ENCODE measurements around the gene ZFP36. TPM values are rescaled to one million over a fixed set of nuclear protein-coding genes. Genes with fewer than 3 reads are reported as not detected.

ZFP36 gene
- total RNA-seq, 1 donor from 2014 or later: 32.0 TPM

DNA sequence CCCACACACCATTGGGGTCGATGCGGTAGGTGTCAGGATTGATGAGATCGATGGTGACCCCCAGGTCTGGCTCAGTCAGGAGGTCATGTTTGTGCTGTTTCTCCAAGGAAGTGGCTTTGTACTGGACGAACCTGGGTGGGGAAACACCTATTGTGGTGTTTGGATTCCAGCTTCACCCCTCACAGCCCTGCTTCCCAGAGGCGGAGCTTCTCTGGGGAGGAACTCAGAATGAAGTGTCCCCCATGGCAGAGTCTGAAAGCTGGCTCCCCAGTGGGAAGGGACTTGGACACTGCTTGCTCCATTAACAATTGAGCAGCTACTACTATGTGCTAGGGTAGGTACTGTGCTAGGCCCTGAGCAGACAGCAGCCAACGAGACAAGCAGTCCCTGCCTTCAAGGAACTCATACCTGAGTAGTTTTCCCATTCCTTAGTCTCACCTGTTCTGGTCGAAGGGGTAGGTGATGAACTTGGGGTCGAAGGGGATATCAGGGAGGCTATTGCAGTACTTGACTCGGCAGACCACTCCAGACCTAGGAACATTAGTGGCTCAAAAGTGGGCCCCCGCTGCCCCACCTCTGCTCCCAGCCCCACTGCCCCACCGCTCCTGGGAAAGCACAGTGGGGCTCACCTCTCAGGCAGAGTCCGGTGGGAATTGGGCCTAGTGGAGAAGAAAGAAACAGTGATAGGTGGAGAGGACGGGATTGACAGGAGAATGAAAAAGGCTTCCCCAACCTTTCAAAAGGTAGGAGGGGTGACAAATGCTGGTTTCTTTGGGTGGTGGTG is 16.8 kb upstream of the ZFP36 start:
- Mint-ChIP-seq H3K4me1 (ENCODE audit: low read depth) (peaks cover 31% of the 10 kb centered on the region), H3K4me3 (peak overlapping the region; percentile 98)
- intact Hi-C loops (cut with micrococcal nuclease): loop anchor here (2.0 to 5.0 kb wide), 4 partner anchors 41 to 582 kb away; partner anchors contain the start of genes PSMC4 and SUPT5H

DNA sequence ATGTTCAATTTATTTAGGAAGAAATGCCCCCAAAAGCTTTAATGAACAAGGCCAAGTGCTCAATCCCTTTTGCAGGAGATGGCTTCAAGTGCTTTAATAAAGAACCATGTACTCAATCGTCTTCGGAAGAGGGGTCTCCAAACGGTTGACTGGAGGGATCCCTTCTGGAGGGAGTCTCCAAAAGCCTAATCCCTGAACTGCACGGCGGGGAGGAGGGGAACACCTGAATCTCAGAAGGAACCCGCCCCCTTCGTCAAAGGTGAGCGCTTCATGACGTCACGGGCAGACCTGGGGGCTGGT is 16.2 kb upstream of the ZFP36 start:
- Mint-ChIP-seq H3K4me1 (ENCODE audit: low read depth) (peaks cover 31% of the 10 kb centered on the region), H3K27me3 (ENCODE audit: insufficient read depth) (no peaks in the 10 kb centered on the region), H3K27ac (peak overlapping the region; percentile 93), H3K4me3 (peak overlapping the region; percentile 98), H3K9me3 (no peaks in the 10 kb centered on the region), H3K36me3 (ENCODE audit: low read depth) (peaks cover 47% of the 10 kb centered on the region)
- intact Hi-C loops (cut with micrococcal nuclease): loop anchor here (2.0 to 5.0 kb wide), 4 partner anchors 40 to 582 kb away; partner anchors contain the start of genes PSMC4 and SUPT5H
- no peak for DNase-seq (ENCODE audit: low spot score)

More for the DNA sequence above, 16.8 kb upstream of the ZFP36 start:
- H3K9me3 Mint-ChIP-seq: no peaks in the 10 kb centered on the region
- peaks cover 46% of the 10 kb centered on the region for H3K36me3 Mint-ChIP-seq (ENCODE audit: low read depth)
- DNase-seq (ENCODE audit: low spot score): no peak
- peak overlapping the region; percentile 93 for H3K27ac Mint-ChIP-seq
- H3K27me3 Mint-ChIP-seq (ENCODE audit: insufficient read depth): no peaks in the 10 kb centered on the region

DNA sequence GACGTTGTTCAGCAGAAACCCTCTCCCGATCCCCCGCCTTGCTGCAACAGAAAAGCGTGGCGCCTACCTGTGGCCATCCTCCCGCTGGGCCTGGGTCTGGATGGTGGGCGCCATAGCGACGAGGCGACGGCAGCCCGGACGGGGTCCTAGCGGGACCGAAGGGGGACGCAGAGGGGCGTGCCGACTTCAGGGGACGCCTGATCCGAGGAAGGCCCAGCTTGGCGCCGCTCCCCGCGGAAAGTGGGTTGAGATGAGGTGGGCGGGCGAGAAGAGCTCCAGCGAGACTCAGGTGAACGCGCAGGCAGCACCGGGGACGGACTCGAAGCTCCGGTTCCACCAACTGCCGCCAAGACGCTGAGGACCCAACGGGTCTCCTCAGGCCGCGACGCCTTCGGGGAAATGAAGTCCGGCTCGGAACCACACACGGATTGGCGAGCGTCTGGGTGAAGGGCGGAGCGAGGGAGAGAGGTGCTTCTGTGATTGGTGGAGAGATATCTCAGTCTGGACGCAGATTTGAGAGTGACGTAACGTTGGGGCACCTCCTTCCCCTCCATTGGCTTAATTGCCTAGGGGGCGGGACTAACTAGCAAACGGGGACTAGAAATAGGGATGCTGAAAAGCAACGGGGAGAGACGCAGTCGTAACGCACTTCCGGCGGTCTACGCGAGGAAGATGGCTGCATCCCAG is 15.8 kb upstream of the ZFP36 start, which contains the start of the genes MED29 and PAF1:
MED29 (plus strand) TSS at position 628 of the 687 bp plus-strand sequence; CDS start at position 673, 45 bp downstream.
PAF1 (minus strand) TSS at position 356 of the 687 bp plus-strand sequence; CDS start at position 114, 242 bp downstream.
- Mint-ChIP-seq H3K4me3 (peak within 1 kb of the TSS; percentile 98), H3K36me3 (ENCODE audit: low read depth) (peaks cover 45% of the 10 kb centered on the region), H3K4me1 (ENCODE audit: low read depth) (peaks cover 31% of the 10 kb centered on the region), H3K9me3 (no peaks in the 10 kb centered on the region), H3K27ac (peak within 1 kb of the TSS; percentile 93), H3K27me3 (ENCODE audit: insufficient read depth) (no peaks in the 10 kb centered on the region)
- intact Hi-C loops (cut with micrococcal nuclease): loop anchor here (1.0 to 5.0 kb wide), 9 partner anchors 11 to 581 kb away; partner anchors contain the start of genes PLEKHG2, PSMC4 and SUPT5H
- DNase-seq (ENCODE audit: low spot score): peak; percentile 95

DNA sequence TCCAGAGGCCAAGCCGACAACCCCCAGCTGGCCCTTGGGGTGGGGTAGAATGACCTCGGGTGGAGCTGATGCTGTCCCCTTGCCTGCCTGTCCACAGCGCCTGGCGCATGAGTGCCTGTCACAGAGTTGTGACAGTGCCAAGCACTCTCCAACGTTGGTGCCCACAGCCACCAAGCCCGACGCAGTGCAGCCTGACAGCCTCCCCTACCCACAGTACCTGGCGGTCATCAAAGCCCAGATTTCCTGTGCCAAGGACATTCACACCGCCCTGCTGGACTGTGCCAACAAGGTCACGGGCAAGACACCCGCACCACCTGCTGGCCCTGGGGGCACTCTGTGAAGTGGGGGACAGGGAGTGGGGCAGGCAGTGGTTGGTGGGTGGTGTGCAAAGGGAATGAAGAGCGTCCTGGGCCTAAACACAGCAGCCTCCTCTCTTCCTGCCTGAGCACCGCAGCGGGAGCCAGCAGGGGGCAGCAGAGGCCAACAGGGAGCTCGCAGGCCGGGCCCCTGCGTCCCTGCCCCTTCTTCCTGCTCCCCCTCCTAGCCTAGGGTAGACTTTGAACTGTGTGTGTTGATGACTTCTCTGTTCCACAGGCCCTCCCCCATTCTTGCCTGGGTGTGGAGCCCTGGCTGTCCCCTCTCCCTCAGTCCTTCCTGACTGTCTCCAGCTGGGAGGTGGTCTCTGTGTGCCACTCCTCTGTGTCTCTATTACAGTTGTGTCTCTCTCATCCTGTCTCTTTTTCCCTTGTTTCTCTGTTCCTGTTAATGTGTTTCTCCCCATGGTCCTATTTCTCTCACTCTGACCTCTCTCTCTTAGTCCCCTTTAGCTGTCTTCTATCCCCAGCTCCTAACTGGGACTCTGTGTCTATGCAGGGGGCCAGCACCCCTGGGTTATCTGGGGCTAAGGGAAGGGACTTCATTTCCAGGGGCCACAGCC is 9.0 kb upstream of the ZFP36 start:
- Mint-ChIP-seq H3K36me3 (ENCODE audit: low read depth) (peaks cover 19% of the 10 kb centered on the region), H3K4me1 (ENCODE audit: low read depth) (peaks cover 58% of the 10 kb centered on the region)
- DNase-seq (ENCODE audit: low spot score): peak; percentile 88

DNA sequence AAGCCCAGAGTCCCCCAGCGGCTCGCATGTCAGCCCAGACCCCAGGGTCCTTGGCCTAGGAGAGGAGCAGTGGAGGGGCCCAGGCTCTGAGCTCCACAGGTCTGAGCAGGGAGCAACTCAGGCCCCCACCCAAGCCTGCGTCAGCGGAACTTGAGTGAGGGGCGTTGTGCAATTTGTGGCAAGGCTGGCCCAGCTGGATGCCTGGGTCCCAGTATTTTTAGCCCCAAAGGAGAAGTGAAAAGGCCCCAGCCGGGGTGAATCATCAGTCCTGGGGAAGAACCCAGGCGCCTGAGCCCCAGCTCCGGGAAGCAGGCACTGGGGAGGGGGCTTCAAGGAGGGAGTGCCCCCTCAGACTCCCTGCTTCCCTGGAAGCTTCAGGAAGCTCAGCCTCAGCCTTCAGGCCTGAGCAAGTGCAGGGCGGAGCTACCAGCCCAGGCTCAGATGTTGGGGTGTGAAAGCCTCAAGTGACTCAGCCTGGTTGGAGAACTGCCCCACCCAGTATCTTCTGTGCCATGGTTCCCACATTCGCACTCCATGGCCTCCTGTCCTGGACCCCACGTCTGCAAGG is 8.3 kb upstream of the ZFP36 start:
- DNase-seq (ENCODE audit: low spot score): no peak
- intact Hi-C loops (cut with micrococcal nuclease): loop anchor here (5.0 kb wide), 1 partner anchor 274 kb away; no protein-coding TSS in a partner anchor
- Mint-ChIP-seq H3K4me1 (ENCODE audit: low read depth) (peaks cover 59% of the 10 kb centered on the region), H3K9me3 (no peaks in the 10 kb centered on the region), H3K27me3 (ENCODE audit: insufficient read depth) (no peaks in the 10 kb centered on the region), H3K36me3 (ENCODE audit: low read depth) (peaks cover 18% of the 10 kb centered on the region), H3K27ac (peak overlapping the region; percentile 67), H3K4me3 (no peak overlapping the region)

More for the DNA sequence above, 9.0 kb upstream of the ZFP36 start:
- intact Hi-C loops (cut with micrococcal nuclease): loop anchor here (1.0 to 5.0 kb wide), 4 partner anchors 14 to 275 kb away; partner anchors contain the start of gene EID2B
- Mint-ChIP-seq H3K27ac (peak overlapping the region; percentile 67), H3K4me3 (no peak overlapping the region), H3K27me3 (ENCODE audit: insufficient read depth) (no peaks in the 10 kb centered on the region), H3K9me3 (no peaks in the 10 kb centered on the region)

DNA sequence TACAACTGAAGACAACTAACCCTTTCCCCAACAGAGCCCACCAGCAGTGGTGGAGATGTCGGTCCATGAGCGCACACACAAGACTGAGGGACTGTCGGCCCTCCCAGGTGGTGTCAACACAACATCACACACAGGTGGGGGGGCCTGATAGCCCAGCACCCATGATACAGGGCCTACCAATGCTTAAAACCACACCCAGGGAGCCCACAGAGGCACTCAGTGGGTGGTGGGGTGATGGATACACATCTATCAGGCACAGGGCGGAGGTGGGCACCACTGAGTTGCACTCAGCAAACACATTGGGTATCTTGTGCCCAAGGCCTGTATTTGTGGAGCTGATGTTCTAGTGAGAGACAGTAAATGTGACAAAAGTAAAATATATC is 7.0 kb upstream of the ZFP36 start:
- peak overlapping the region; percentile 1 for H3K4me3 Mint-ChIP-seq
- H3K27me3 Mint-ChIP-seq (ENCODE audit: insufficient read depth): no peaks in the 10 kb centered on the region
- peak overlapping the region; percentile 76 for H3K27ac Mint-ChIP-seq
- intact Hi-C loops (cut with micrococcal nuclease): loop anchor here (5.0 kb wide), 1 partner anchor 273 kb away; no protein-coding TSS in a partner anchor
- DNase-seq (ENCODE audit: low spot score): no peak
- peaks cover 11% of the 10 kb centered on the region for H3K36me3 Mint-ChIP-seq (ENCODE audit: low read depth)
- peaks cover 61% of the 10 kb centered on the region for H3K4me1 Mint-ChIP-seq (ENCODE audit: low read depth)
- no peaks in the 10 kb centered on the region for H3K9me3 Mint-ChIP-seq

DNA sequence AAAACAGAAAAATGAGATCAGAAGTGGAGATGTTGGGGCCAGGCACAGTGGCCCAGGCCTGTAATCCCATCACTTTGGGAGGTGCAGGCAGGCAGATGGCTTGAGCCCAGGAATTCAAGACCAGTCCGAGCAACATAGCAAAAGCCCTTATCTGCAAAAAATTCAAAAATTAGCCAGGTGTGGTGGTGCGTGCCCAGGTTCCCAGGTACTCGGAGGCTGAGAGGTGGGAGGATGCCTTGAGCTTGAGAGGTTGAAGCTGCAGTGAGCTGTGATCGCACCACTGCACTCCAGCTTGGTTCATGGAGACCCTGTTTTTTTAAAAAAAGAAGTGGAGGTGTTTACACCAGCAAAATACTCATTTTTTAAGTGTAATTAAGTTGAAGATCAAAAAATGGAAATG is 6.6 kb upstream of the ZFP36 start:
- H3K27ac Mint-ChIP-seq: peak overlapping the region; percentile 76
- no peak for DNase-seq (ENCODE audit: low spot score)
- H3K9me3 Mint-ChIP-seq: no peaks in the 10 kb centered on the region
- peaks cover 61% of the 10 kb centered on the region for H3K4me1 Mint-ChIP-seq (ENCODE audit: low read depth)
- H3K27me3 Mint-ChIP-seq (ENCODE audit: insufficient read depth): no peaks in the 10 kb centered on the region
- H3K36me3 Mint-ChIP-seq (ENCODE audit: low read depth): peaks cover 9% of the 10 kb centered on the region
- no peak overlapping the region for H3K4me3 Mint-ChIP-seq
- intact Hi-C loops (cut with micrococcal nuclease): no loop called here

DNA sequence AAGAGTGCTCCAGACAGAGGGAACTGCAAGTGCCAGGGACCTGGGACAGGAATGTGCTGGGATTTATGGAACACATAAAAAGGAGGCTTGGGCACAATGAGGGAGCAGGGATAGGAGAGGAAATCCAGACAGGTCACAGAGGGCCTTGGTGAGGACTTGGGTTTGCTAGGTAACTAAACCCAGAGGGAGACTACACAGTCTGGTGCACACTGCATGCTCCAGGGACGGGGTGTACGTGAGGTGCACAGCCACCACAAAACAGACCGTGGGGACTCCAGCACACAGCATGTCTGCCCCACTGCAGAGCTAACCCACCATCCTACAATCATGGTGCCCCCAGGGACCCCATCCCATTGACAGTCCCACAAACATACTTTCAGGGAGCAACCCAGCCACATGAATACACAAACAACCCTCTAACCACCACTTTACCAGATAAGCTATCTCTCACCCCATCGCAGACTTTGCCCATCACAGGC is 5.5 kb upstream of the ZFP36 start:
- peak overlapping the region; percentile 95 for H3K27ac Mint-ChIP-seq
- H3K36me3 Mint-ChIP-seq (ENCODE audit: low read depth): peaks cover 2% of the 10 kb centered on the region
- H3K4me3 Mint-ChIP-seq: peak overlapping the region; percentile 82
- H3K4me1 Mint-ChIP-seq (ENCODE audit: low read depth): peaks cover 68% of the 10 kb centered on the region
- no peaks in the 10 kb centered on the region for H3K9me3 Mint-ChIP-seq
- intact Hi-C loops (cut with micrococcal nuclease): no loop called here
- no peaks in the 10 kb centered on the region for H3K27me3 Mint-ChIP-seq (ENCODE audit: insufficient read depth)
- no peak for DNase-seq (ENCODE audit: low spot score)

DNA sequence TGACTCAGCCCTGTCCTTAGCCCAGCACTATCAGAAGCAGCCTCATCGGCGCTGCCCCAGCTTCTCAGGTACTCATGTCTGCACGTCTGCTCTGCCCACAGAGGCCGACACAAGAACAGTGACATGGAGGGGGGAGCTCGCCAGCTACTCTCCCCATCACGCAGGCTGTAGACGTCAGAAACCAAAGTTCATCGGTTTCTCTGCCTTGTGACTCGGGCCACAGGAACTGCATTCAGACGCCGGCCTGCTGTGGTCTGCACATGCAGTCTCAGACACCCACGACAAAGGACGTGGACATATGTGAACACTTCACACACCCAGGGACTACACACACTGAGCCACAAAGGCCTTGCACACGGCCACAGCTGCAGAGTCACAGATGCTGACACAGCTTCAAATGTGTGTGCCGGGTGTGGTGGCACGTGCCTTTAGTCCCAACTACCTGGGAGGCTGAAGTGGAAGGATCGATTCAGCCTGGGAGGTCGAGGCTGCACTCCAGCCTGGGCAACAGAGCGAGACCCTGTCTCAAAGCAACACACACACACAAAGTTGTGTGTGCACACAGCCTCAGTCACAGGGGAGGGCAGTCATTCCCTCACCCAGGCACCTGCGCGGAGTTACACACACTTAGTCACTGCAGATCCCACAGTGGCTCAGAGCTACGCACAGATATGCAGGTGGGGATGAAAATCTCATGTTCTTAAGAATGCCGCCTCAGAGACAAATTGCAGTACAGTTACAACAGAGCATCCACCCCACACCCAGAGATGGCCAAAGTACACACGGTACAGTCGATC is 4.9 kb upstream of the ZFP36 start:
- H3K4me1 Mint-ChIP-seq (ENCODE audit: low read depth): peaks cover 72% of the 10 kb centered on the region

DNA sequence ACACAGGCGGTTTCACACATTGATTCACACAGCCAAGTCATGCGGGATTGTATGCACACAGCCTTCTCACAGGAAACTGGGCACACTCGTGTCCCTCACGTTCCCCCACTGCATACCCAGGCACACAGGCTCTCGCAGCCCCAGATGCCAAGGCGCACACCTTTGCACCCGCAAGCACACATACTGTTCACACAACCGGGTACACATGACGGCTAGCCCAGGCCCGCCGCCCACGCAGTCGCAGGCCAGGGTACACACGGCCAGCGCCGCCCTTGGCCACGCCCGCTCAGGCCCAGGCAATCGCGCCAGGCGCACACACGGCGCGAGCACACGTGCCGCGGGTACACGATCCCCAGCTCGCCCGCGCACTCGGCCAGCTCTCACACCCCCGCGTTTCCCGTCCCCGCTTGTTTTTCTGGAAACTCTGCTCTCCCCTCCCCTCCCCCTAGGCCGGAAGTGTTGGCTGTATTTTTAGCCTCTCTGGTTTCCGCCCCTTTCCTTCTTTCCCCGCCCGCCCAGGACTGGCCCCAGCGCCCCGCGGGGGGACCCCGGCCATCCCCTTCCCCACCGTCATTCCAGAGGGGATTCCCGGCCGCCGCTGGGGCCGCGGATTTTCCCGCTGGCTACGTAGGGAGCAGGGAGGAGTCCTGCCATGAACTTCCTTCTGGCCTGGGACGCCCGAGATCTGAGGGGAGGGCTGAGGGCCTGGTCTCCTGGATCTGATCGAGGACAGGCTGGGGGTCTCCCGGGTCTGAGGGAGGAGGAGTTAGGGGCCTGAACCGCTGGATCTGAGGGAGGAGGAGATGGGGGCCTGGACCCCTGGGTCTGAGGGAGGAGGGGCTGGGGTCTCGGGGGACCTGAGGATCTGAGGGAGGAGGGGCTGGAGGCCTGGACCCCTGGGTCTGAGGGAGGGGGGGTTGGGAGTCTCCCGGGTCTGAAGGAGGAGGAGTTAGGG is 4.0 kb upstream of the ZFP36 start:
- H3K27me3 Mint-ChIP-seq (ENCODE audit: insufficient read depth): no peaks in the 10 kb centered on the region
- peak; percentile 83 for DNase-seq (ENCODE audit: low spot score)
- H3K4me3 Mint-ChIP-seq: peak overlapping the region; percentile 82
- H3K36me3 Mint-ChIP-seq (ENCODE audit: low read depth): peaks cover 3% of the 10 kb centered on the region
- no peaks in the 10 kb centered on the region for H3K9me3 Mint-ChIP-seq
- H3K4me1 Mint-ChIP-seq (ENCODE audit: low read depth): peaks cover 68% of the 10 kb centered on the region
- intact Hi-C loops (cut with micrococcal nuclease): loop anchor here (1.0 kb wide), 2 partner anchors 11 to 28 kb away; partner anchors contain the start of genes MED29 and PAF1
- peak overlapping the region; percentile 95 for H3K27ac Mint-ChIP-seq

More for the DNA sequence above, 4.9 kb upstream of the ZFP36 start:
- Mint-ChIP-seq H3K27ac (peak overlapping the region; percentile 95), H3K36me3 (ENCODE audit: low read depth) (peaks cover 2% of the 10 kb centered on the region), H3K27me3 (ENCODE audit: insufficient read depth) (no peaks in the 10 kb centered on the region), H3K4me3 (peak overlapping the region; percentile 82), H3K9me3 (no peaks in the 10 kb centered on the region)
- intact Hi-C loops (cut with micrococcal nuclease): loop anchor here (1.0 kb wide), 2 partner anchors 10 to 29 kb away; partner anchors contain the start of genes MED29 and PAF1
- peak; percentile 69 for DNase-seq (ENCODE audit: low spot score)

All from activated T-helper 1 cell treated with anti-CD3 and anti-CD28 coated beads, Interleukin-12 subunit alpha, Interleukin-12 subunit beta, Interleukin-2, Interleukin-4 antibody, amounts not matched to agents 30 ng/mL and 10 ng/mL and 1 ng/mL, durations not matched to agents 14 hours and 24 hours and 36 hours (primary cell).